NCI-H2196 treated with DMSO at 0.1 percent for 48 hours (cell line): Measurements from ENCODE around the gene CYP21A2.
"Not testable (repeated sequence)": the region's sequence is repeated elsewhere in the genome, so short reads cannot be mapped to it uniquely, and the experiment has no call there.

Experiments
- DNase-seq: peaks from one replicate; lab custom pipeline; 2025; ENCODE audit not compliant: unreplicated experiment; lab: John Stamatoyannopoulos, UW

CYP21A2 gene

GRCh38 chr6:32037598-32038524 is at the start of gene CYP21A2:
Gene CYP21A2 (plus strand): TSS chr6:32038415. CDS start chr6:32038423, 8 bp downstream.
- not testable (repeated sequence) for DNase-seq

- DNase-seq = not testable (repeated sequence)
Observed at GRCh38 chr6:31989363-31989762, 48.9 kb upstream of the CYP21A2 start.

GRCh38 chr6:31994421-31994820 is 43.8 kb upstream of the CYP21A2 start:
- DNase-seq = not testable (repeated sequence)

- DNase-seq = not testable (repeated sequence)
Observed at GRCh38 chr6:31996385-31996784, 41.8 kb upstream of the CYP21A2 start.

GRCh38 chr6:32002546-32003268 is 35.5 kb upstream of the CYP21A2 start:
- not testable (repeated sequence) for DNase-seq

- not testable (repeated sequence) for DNase-seq
Observed at GRCh38 chr6:32003301-32003700, 34.9 kb upstream of the CYP21A2 start.

GRCh38 chr6:32004393-32004792 is 33.8 kb upstream of the CYP21A2 start:
- DNase-seq = not testable (repeated sequence)

GRCh38 chr6:32004864-32005537 is 33.2 kb upstream of the CYP21A2 start:
- DNase-seq = not testable (repeated sequence)

- DNase-seq = not testable (repeated sequence)
Observed at GRCh38 chr6:32005538-32005880, 32.7 kb upstream of the CYP21A2 start.

- not testable (repeated sequence) for DNase-seq
Observed at GRCh38 chr6:32005991-32006529, 32.2 kb upstream of the CYP21A2 start.

- DNase-seq = not testable (repeated sequence)
Observed at GRCh38 chr6:32007086-32007485, 31.1 kb upstream of the CYP21A2 start.

GRCh38 chr6:32008037-32008436 is 30.2 kb upstream of the CYP21A2 start:
- not testable (repeated sequence) for DNase-seq

- not testable (repeated sequence) for DNase-seq
Observed at GRCh38 chr6:32008616-32009015, 29.6 kb upstream of the CYP21A2 start.

GRCh38 chr6:32009537-32009936 is 28.7 kb upstream of the CYP21A2 start:
- DNase-seq = not testable (repeated sequence)

- DNase-seq = not testable (repeated sequence)
Observed at GRCh38 chr6:32010856-32011530, 27.2 kb upstream of the CYP21A2 start.

GRCh38 chr6:32012941-32013617 is 25.1 kb upstream of the CYP21A2 start:
- DNase-seq = not testable (repeated sequence)

- DNase-seq = not testable (repeated sequence)
Observed at GRCh38 chr6:32013738-32014137, 24.5 kb upstream of the CYP21A2 start.

- DNase-seq = not testable (repeated sequence)
Observed at GRCh38 chr6:32014547-32014946, 23.7 kb upstream of the CYP21A2 start, which contains the start of gene C4B. Gene C4B (plus strand): TSS chr6:32014795. CDS start chr6:32014846, 51 bp downstream.

- DNase-seq = not testable (repeated sequence)
Observed at GRCh38 chr6:32022100-32022499, 16.1 kb upstream of the CYP21A2 start.

- not testable (repeated sequence) for DNase-seq
Observed at GRCh38 chr6:32028631-32029030, 9.6 kb upstream of the CYP21A2 start.
